GM23338 (cell line): ENCODE measurements around the gene NTM. TPM values are rescaled to one million over a fixed set of nuclear protein-coding genes. Genes with fewer than 3 reads are reported as not detected.

ENCODE experiments used
- ATAC-seq: fragments of 200-7000 bp; cut with Tn5 transposase; 3 replicates; pipeline ENCODE4 v1.9.1; 2020
- DNase-seq: peaks from one replicate; pipeline ENCODE4 v3.0.0-alpha.2; 2015; ENCODE audit warnings: low spot score
- H2AFZ ChIP-seq: fragments of 200-600 bp; sonication (generic); 2 replicates; pipeline ENCODE4 v1.8.0; 2016; ENCODE audit warnings: antibody characterized with exemption, mild to moderate bottlenecking, moderate library complexity
- H3F3A ChIP-seq: fragments of 200-600 bp; sonication (generic); replicated peaks from 2 replicates; pipeline ENCODE4 v1.8.0; 2017; ENCODE audit warnings: antibody characterized with exemption, mixed run types, low read depth
- H3K27ac ChIP-seq: fragments of 200-600 bp; sonication (generic); 2 replicates; pipeline ENCODE4 v1.6.1; 2016; ENCODE audit warnings: low read depth
- H3K27me3 ChIP-seq: fragments of 200-600 bp; sonication (generic); 2 replicates; pipeline ENCODE4 v1.8.0; 2016; ENCODE audit warnings: mild to moderate bottlenecking, mixed run types, moderate library complexity; ENCODE audit not compliant: insufficient read depth
- H3K36me3 ChIP-seq: fragments of 200-600 bp; sonication (generic); 2 replicates; pipeline ENCODE4 v1.8.0; 2016; ENCODE audit warnings: mild to moderate bottlenecking; ENCODE audit not compliant: insufficient read depth
- H3K4me1 ChIP-seq: fragments of 200-600 bp; sonication (generic); 2 replicates; pipeline ENCODE4 v1.8.0; 2016; ENCODE audit warnings: mild to moderate bottlenecking, moderate library complexity; ENCODE audit not compliant: insufficient read depth
- H3K4me2 ChIP-seq: fragments of 200-600 bp; sonication (generic); 2 replicates; pipeline ENCODE4 v1.7.1; 2017; ENCODE audit warnings: mixed run types
- H3K4me3 ChIP-seq: fragments of 200-600 bp; sonication (generic); 2 replicates; pipeline ENCODE4 v1.6.1; 2016; ENCODE audit warnings: mixed run types
- H3K79me2 ChIP-seq: fragments of 200-600 bp; sonication (generic); replicated peaks from 2 replicates; pipeline ENCODE4 v1.8.0; 2017; ENCODE audit warnings: mild to moderate bottlenecking; ENCODE audit not compliant: insufficient read depth
- H3K9me2 ChIP-seq: fragments of 200-600 bp; sonication (generic); 2 replicates; pipeline ENCODE4 v1.8.0; 2017; ENCODE audit not compliant: insufficient read depth
- H4K20me1 ChIP-seq: fragments of 200-600 bp; sonication (generic); replicated peaks from 2 replicates; pipeline ENCODE4 v1.8.0; 2017; ENCODE audit warnings: mild to moderate bottlenecking; ENCODE audit not compliant: insufficient read depth
- H3K27ac Mint-ChIP-seq: 2 replicates; pipeline ENCODE4 v1.8.0; 2020; ENCODE audit warnings: inconsistent platforms, mild to moderate bottlenecking, moderate library complexity, mixed read lengths
- H3K27me3 Mint-ChIP-seq: 3 replicates; pipeline ENCODE4 v1.8.0; 2022; ENCODE audit warnings: low read depth, mild to moderate bottlenecking, moderate library complexity, mixed read lengths, inconsistent platforms; ENCODE audit not compliant: insufficient read depth, poor library complexity
- H3K36me3 Mint-ChIP-seq: 3 replicates; pipeline ENCODE4 v1.8.0; 2021; ENCODE audit warnings: low read depth, mild to moderate bottlenecking, inconsistent platforms, moderate library complexity, mixed read lengths
- H3K4me1 Mint-ChIP-seq: 3 replicates; pipeline ENCODE4 v1.8.0; 2020; ENCODE audit warnings: mild to moderate bottlenecking, inconsistent platforms, mixed read lengths
- H3K4me3 Mint-ChIP-seq: 3 replicates; pipeline ENCODE4 v1.8.0; 2021; ENCODE audit warnings: moderate library complexity, mild to moderate bottlenecking, inconsistent platforms, mixed read lengths
- H3K9me3 Mint-ChIP-seq: 3 replicates; pipeline ENCODE4 v1.8.0; 2020; ENCODE audit warnings: moderate library complexity, mild to moderate bottlenecking, inconsistent platforms, mixed read lengths
- CREB1 ChIP-seq: fragments of 250-450 bp; sonication (Bioruptor Pico); IDR thresholded peaks from 2 replicates; pipeline ENCODE4 v1.5.0; 2020; ENCODE audit warnings: low read depth, mild to moderate bottlenecking, moderate library complexity
- EZH2phosphoT487 ChIP-seq: fragments of 200-600 bp; sonication (generic); IDR thresholded peaks from one replicate; pipeline ENCODE4 v1.8.1; 2018; ENCODE audit warnings: antibody characterized with exemption; ENCODE audit not compliant: unreplicated experiment
- JUNB ChIP-seq: IDR thresholded peaks from one replicate; pipeline ENCODE4 v1.6.1; 2016; ENCODE audit warnings: antibody characterized with exemption; ENCODE audit not compliant: unreplicated experiment
- NANOG ChIP-seq: IDR thresholded peaks from 2 replicates; pipeline ENCODE4 v1.6.1; 2016; ENCODE audit warnings: antibody characterized with exemption, borderline replicate concordance
- STAT1 ChIP-seq: IDR thresholded peaks from one replicate; pipeline ENCODE4 v1.6.1; 2016; ENCODE audit warnings: antibody characterized with exemption; ENCODE audit not compliant: unreplicated experiment
- ZNF114 ChIP-seq: fragments of 250-450 bp; sonication (Bioruptor Pico); IDR thresholded peaks from 2 replicates; pipeline ENCODE4 v1.5.0; 2020; ENCODE audit warnings: mild to moderate bottlenecking, moderate library complexity
- ZNF331 ChIP-seq: fragments of 250-450 bp; sonication (Bioruptor Pico); IDR thresholded peaks from 2 replicates; pipeline ENCODE4 v1.5.0; 2020; ENCODE audit warnings: low read depth, mild to moderate bottlenecking, moderate library complexity
- ZNF462 ChIP-seq: fragments of 250-450 bp; sonication (Bioruptor Pico); IDR thresholded peaks from 2 replicates; pipeline ENCODE4 v1.5.0; 2020; ENCODE audit warnings: mild to moderate bottlenecking, moderate library complexity
- polyA plus RNA-seq: library from polyadenylated mRNA; unstranded; fragments of >200 nt; fragmentation: Nextera tagmentation; extraction: Ambion mirVana; gene quantifications from 2 replicates; pipeline ENCODE4 v1.2.1, GENCODE V29; 2016
- total RNA-seq: library from RNA; depleted of rRNA; stranded (reverse); fragments of >200 nt; shearing (Covaris generic); gene quantifications from 2 replicates; pipeline ENCODE4 v1.2.3, GENCODE V29; 2014
- TF ChIP-seq, protein P1 (sequence below), 2 experiments: fragments of 200-600 bp in 1 of 2; sonication (generic) in 1 of 2; conservative IDR thresholded peaks; 2 replicates each; pipeline versions ENCODE4 v1.5.1 to v1.6.1; 2016 to 2017; ENCODE audit warnings: antibody characterized with exemption in 2 of 2, low read depth in 2 of 2, mild to moderate bottlenecking in 2 of 2, moderate library complexity in 1 of 2
- TF ChIP-seq, protein P2 (sequence below): IDR thresholded peaks from one replicate; pipeline ENCODE4 v1.6.1; 2018; ENCODE audit warnings: antibody characterized with exemption; ENCODE audit not compliant: unreplicated experiment

NTM gene
- total and polyA plus RNA-seq, 2 experiments from 2014 or later: 10.6 to 14.6 TPM

DNA sequence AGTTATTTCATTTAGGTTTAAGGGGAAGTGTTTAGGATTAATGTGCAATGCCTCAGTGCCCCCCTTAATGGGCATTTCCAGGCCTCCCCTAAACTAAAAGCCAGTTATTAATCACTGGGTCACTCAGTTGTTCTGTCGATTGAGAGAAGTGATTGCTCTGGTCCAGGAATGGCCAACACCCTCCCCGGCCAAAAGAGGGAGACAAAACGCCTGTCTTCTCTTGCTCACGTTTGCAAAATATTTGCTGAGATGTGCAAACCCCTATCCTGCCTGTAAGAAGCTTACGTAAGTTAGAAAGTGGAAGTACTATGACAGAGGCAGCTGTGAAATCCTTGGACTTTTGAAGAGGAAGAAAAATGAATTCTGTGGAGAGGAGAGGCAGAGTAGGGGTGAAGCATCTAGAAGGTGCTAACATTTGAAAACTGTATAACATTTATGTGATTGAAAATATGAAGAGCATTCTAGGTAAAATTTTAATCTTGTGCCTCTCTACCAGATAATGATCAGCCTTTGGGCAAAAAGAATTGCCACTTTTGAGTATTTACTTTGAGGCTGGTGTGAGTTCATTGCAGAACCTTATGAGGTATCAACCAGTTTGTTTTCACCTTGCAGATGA, 37.7 kb downstream of the NTM start:
- Histone ChIP-seq H3K4me1 (no peaks in the 10 kb centered on the region; the same call in 1 of the 2 replicates), H3K27ac (no peak overlapping the region), H3K9me2 (no peaks in the 10 kb centered on the region), H2AFZ (no peak overlapping the region), H3K27me3 (no peaks in the 10 kb centered on the region), H3F3A (no peaks in the 10 kb centered on the region), H3K79me2 (no peaks in the 10 kb centered on the region), H3K4me2 (no peak overlapping the region), H3K36me3 (no peaks in the 10 kb centered on the region), H3K4me3 (no peak overlapping the region), H4K20me1 (no peaks in the 10 kb centered on the region)
- Mint-ChIP-seq H3K9me3 (no peaks in the 10 kb centered on the region), H3K36me3 (no peaks in the 10 kb centered on the region), H3K4me1 (peaks cover 11% of the 10 kb centered on the region; the same call in 1 of the 3 replicates), H3K27me3 (peaks cover 6% of the 10 kb centered on the region), H3K4me3 (no peak overlapping the region), H3K27ac (no peak overlapping the region; the same call in 1 of the 2 replicates)
- ATAC-seq (peak; percentile 84), DNase-seq (peak; percentile 71)
- TF ChIP-seq, protein P1, sequence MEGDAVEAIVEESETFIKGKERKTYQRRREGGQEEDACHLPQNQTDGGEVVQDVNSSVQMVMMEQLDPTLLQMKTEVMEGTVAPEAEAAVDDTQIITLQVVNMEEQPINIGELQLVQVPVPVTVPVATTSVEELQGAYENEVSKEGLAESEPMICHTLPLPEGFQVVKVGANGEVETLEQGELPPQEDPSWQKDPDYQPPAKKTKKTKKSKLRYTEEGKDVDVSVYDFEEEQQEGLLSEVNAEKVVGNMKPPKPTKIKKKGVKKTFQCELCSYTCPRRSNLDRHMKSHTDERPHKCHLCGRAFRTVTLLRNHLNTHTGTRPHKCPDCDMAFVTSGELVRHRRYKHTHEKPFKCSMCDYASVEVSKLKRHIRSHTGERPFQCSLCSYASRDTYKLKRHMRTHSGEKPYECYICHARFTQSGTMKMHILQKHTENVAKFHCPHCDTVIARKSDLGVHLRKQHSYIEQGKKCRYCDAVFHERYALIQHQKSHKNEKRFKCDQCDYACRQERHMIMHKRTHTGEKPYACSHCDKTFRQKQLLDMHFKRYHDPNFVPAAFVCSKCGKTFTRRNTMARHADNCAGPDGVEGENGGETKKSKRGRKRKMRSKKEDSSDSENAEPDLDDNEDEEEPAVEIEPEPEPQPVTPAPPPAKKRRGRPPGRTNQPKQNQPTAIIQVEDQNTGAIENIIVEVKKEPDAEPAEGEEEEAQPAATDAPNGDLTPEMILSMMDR (conservative IDR thresholded peaks at IDR 0.05; ENCODE audit: low read depth in 2 of 2): peak; percentile 87 to 88
- TF ChIP-seq JUNB (no peak), NANOG (no peak)

DNA sequence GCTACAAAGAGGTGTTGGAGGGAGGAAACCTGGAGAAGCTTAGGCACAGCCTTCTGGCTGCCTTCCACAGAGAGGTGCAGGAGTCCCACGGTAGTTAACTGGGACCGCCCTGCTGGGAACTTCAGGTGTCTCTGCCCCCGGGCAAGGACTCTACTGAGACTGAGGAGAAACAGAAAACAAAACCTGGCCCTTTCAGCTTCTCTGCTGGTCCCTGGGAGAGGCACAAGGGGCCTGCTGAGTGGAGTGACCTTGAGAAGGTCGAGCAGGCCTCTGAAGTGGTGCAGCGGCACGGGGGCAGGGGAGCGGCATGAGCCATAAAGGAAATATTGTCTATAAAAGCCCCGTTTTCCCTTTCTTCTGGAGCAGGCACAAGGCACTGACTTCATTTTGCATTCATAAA, 38.9 kb downstream of the NTM start:
- no peaks in the 10 kb centered on the region; the same call in 1 of the 2 replicates for H3K4me1 ChIP-seq
- DNase-seq: no peak
- no peaks in the 10 kb centered on the region for H3K9me2 ChIP-seq
- 0 out of 2 replicates have a peak overlapping the region, but pooled peaks have one; percentile 22 for H3K27ac Mint-ChIP-seq
- H2AFZ ChIP-seq: no peak overlapping the region
- no peaks in the 10 kb centered on the region for H3K36me3 Mint-ChIP-seq
- H3K79me2 ChIP-seq: no peaks in the 10 kb centered on the region
- H3K9me3 Mint-ChIP-seq: no peaks in the 10 kb centered on the region
- no peaks in the 10 kb centered on the region for H3F3A ChIP-seq
- no peaks in the 10 kb centered on the region for H4K20me1 ChIP-seq
- no peak overlapping the region for H3K4me3 ChIP-seq
- H3K27me3 Mint-ChIP-seq: peaks cover 6% of the 10 kb centered on the region
- H3K4me1 Mint-ChIP-seq: peaks cover 11% of the 10 kb centered on the region; the same call in 1 of the 3 replicates
- H3K4me3 Mint-ChIP-seq: no peak overlapping the region
- H3K4me2 ChIP-seq: no peak overlapping the region
- no peaks in the 10 kb centered on the region for H3K27me3 ChIP-seq
- no peaks in the 10 kb centered on the region for H3K36me3 ChIP-seq
- no peak overlapping the region for H3K27ac ChIP-seq
- ATAC-seq: peak; percentile 78
- TF ChIP-seq ZNF114 (CRISPR knock-in tag) (no peak), ZNF462 (no peak), ZNF331 (no peak), STAT1 (no peak), CREB1 (CRISPR knock-in tag) (no peak), EZH2phosphoT487 (no peak)
- TF ChIP-seq, protein P2, sequence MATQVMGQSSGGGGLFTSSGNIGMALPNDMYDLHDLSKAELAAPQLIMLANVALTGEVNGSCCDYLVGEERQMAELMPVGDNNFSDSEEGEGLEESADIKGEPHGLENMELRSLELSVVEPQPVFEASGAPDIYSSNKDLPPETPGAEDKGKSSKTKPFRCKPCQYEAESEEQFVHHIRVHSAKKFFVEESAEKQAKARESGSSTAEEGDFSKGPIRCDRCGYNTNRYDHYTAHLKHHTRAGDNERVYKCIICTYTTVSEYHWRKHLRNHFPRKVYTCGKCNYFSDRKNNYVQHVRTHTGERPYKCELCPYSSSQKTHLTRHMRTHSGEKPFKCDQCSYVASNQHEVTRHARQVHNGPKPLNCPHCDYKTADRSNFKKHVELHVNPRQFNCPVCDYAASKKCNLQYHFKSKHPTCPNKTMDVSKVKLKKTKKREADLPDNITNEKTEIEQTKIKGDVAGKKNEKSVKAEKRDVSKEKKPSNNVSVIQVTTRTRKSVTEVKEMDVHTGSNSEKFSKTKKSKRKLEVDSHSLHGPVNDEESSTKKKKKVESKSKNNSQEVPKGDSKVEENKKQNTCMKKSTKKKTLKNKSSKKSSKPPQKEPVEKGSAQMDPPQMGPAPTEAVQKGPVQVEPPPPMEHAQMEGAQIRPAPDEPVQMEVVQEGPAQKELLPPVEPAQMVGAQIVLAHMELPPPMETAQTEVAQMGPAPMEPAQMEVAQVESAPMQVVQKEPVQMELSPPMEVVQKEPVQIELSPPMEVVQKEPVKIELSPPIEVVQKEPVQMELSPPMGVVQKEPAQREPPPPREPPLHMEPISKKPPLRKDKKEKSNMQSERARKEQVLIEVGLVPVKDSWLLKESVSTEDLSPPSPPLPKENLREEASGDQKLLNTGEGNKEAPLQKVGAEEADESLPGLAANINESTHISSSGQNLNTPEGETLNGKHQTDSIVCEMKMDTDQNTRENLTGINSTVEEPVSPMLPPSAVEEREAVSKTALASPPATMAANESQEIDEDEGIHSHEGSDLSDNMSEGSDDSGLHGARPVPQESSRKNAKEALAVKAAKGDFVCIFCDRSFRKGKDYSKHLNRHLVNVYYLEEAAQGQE: no peak
